SK-N-SH treated with all-trans-retinoic acid at 6 μM for 48 hours (cell line): ENCODE results near the gene BCAN.

Experiments
- ARNTL ChIP-seq: fragments of 450-650 bp; formaldehyde crosslinking; IDR thresholded peaks from 2 replicates; pipeline ENCODE4 v1.5.0; 2020; ENCODE audit warnings: low read depth, mild to moderate bottlenecking, moderate library complexity, borderline replicate concordance
- ESRRG ChIP-seq: fragments of 250-450 bp; sonication (Bioruptor Pico); IDR thresholded peaks from 2 replicates; pipeline ENCODE4 v1.6.1; 2021; ENCODE audit warnings: mild to moderate bottlenecking
- RARB ChIP-seq: fragments of 250-450 bp; sonication (Bioruptor Pico); IDR thresholded peaks from 2 replicates; pipeline ENCODE4 v1.8.0; 2021; ENCODE audit warnings: mild to moderate bottlenecking, moderate library complexity
- ZFP3 ChIP-seq: fragments of 250-450 bp; sonication (Bioruptor Pico); IDR thresholded peaks from 2 replicates; pipeline ENCODE4 v1.5.0; 2020; ENCODE audit warnings: mild to moderate bottlenecking, moderate library complexity

DNA sequence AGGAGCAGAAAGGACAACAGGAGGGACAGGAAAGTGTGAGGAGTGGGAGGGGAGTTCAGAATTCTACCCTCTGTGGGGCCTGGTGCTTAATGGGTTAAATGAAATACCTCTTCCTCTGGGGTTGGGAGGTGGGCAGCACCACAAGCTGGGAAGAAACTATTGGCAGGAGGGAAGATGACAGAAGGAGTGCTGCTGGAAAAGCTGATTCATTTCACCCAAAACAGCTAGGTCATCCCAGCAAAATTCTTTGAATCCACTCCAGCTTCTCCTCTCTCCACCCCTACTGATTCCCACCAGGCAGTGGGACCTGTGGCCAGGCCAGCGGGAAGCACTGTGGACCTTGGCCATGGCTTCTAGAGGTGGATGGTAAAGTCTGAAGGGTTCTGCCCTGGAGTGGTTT, 12.8 kb downstream of the BCAN start:
- no peak for TF ChIP-seq ARNTL (CRISPR knock-in tag)
- no peak for TF ChIP-seq ZFP3 (CRISPR knock-in tag)
- no peak for TF ChIP-seq ESRRG (CRISPR knock-in tag)
- TF ChIP-seq RARB (CRISPR knock-in tag): no peak
